Measurements from ENCODE around the gene SOX10. TPM values are rescaled to one million over a fixed set of nuclear protein-coding genes. Genes with fewer than 3 reads are reported as not detected.
"Not testable (repeated sequence)": the region's sequence is repeated elsewhere in the genome, so short reads cannot be mapped to it uniquely, and the experiment has no call there.

The SOX10 gene
- polyA plus RNA-seq, 3 donors: 1.4 to 2.3 (median 1.5) TPM

- no peak for DNase-seq
Measured at GRCh38 chr22:37967147-37967546, 17.2 kb downstream of the SOX10 start.

DNA sequence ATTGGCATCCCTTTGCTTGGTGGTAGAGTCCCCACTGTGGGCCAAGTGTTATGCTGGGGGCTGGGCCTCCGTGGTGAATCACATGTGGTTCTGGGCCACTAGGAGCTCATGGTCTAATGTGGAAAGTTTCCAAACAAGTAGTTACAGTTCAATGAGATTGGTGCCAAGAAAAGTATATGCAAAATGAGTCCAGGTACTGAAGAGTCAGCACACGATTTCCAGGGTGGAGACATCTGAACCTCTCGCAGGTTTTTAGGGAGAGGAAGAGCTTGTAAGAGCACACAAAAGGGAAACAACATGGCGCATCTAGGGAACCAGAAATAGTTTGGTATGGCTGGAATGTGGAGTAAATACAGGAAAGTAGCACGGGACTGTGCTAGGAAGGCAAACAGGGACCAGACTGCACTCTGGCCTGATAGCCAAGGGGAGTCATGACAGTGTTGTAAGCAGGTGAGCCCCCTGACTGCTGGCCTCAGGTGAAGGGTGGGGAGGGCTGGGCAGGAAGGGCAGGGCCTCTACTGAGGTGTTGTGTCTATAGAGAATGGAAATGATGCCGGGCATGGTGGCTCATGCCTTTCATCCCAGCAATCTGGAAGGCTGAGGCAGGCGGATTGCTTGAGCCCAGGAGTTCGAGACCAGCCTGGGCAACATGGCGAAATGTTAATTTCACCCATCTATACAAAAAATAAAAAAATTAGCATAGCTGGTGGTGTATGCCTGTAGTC is 18.3 kb downstream of the SOX10 start:
- no peak for DNase-seq

DNA sequence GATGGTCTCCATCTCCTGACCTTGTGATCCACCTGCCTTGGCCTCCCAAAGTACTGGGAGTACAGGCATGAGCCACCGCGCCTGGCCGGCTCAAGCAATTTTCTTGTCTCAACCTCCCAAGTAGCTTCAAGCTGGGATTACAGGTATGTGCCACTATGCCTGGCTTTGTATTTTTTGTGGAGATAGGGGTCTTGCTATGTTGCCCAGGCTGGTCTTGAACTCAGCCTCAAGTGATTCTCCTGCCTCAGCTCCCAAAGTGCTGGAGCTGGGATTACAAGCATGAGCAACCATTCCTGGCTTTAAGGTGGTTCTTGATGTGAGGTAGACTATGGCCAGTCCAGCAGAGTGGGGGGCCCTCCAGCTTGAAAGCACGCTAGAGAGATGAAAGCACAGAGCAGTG is 23.3 kb downstream of the SOX10 start:
- DNase-seq: no peak

GRCh38 chr22:37959231-37959825 is 25.0 kb downstream of the SOX10 start:
- DNase-seq: no peak

DNA sequence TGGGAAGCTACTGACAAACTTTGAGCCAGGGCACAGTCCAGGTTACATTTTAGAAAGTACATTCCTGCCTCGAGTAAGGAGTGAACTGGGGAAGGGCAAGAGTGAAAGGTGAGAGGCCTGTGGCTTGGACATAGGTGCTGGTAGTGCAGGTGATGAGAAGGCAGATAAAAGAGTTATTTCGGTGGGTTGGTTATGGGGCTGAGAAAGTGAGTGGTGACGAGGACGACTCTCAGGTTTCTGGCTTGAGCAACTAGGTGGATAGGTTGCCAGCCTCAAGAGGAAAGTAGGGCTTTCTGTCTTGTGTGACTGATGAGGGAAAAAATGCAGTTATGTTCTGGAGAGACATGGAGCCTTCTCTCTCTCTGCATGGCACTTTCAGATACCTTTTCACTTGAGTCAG is 27.1 kb downstream of the SOX10 start:
- no peak for DNase-seq

- DNase-seq: not testable (repeated sequence)
Measured at GRCh38 chr22:37955825-37956397, 28.4 kb downstream of the SOX10 start.

- DNase-seq: no peak
Measured at GRCh38 chr22:37954686-37955085, 29.7 kb downstream of the SOX10 start.

DNA sequence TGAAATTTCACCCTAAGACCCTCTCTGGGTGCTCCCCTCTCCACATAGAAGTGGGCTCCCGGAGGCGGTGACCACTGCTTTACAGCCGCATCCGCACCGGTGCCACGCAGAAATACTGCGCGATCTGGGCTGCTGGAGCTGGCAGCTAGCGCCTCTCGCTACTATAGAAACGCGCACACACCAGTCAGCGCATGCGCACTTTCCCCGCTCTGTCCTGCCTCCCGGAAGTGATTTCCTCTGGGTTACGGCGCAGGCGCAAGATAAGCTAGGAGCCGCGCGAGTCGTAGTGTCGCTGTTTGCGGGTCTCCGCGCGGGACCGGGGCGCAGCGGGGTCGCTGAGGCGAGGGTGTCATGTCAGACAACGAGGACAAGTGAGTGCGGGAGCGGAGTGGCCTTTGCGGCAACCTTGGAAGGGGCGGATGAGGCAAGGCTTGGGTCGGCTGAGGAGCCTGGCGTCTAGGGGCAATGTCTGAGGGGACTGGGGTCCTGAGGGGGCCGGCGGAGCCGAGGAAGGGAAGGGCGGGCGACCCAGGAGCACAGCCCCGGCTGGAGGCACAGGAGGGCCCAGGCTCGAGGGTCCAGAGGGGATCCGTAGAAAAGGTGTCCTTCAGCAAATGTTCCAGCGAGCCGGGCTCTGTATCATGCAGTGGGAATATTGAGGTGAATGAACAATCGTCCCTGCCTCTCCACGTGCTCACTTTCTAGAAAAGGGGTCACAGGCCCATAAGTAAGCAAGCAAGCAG is 30.7 kb downstream of the SOX10 start, which contains the start of the genes C22orf23 and POLR2F:
C22orf23 (minus strand) TSS at position 165 of the 743 bp plus-strand sequence. CDS start 452 bp downstream, outside the sequence.
POLR2F (plus strand) TSS at position 263 of the 743 bp plus-strand sequence; CDS start at position 352, 89 bp downstream.
- DNase-seq: peak; percentile 96

DNA sequence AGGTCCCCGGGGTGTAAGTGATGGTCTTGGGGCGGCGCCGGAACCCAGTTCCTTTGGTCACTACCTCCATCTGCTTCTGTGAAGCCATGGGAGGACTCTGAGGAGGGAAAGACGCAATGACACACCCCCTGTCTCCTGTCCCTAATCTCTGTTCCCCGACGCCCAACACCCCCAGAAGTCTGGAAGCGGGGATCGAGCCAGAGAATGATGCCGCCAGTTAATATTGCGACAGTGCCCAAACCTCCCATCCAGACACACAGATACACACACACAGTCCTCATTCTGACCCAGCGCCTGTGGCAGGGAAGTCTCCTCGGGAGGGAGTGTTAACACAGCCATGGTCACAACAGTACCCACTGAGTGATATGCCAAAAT is 31.3 kb downstream of the SOX10 start:
- no peak for DNase-seq

DNA sequence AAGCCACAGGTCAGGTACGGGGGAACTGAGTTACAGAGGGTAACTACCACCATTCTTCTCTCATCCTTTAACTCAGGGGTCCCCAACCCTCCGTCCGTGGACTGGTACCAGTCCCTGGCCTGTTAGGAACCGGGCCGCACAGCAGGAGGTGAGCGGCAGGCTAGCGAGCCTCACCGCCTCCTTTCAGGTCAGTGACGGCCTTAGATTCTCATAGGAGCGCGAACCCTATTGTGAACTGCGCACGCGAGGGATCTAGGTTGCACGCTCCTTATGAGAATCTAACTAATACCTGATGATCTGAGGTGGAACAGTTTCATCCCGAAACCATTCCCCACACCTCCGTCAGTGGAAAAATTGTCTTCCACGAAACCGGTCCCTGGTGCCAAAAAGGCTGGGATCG is 31.7 kb downstream of the SOX10 start:
- DNase-seq: not testable (repeated sequence)

DNA sequence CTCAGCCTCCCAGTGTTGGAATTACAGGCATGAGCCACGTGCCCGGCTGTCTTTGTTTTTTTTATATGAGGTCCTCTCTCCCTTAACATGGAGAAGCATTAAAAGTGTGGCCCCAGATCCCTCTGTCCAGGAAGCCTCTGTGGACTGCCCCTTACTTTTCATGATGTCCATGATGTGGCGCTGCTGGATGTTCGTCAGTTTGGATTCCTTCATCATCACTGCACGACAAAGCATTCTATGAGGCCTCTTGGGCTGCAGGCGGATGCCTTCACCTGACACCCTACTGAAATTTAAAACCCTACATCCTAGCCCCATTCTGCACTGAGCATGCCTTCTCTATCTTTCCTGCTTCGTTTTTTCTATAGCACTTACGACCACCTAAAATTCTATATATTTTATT is 33.0 kb downstream of the SOX10 start:
- peak; percentile 41 for DNase-seq

- not testable (repeated sequence) for DNase-seq
Measured at GRCh38 chr22:37947142-37947795, 37.1 kb downstream of the SOX10 start.

DNA sequence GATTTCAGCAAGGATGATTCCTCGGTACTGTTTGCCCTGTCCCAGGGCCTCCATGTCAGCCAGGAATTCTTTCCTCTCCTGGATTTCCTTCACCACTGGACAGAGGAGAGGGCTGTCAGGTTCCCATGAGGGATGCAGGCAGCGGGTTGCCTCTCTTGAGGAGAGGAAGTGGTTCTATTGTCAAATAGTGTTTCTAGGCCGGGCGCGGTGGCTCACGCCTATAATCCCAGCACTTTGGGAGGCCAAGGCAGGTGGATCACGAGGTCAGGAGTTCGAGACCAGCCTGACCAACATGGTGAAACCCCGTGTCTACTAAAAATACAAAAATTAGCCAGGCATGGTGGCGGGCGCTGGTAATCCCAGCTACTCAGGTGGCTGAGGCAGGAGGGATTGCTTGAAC is 39.9 kb downstream of the SOX10 start:
- DNase-seq: not testable (repeated sequence)

DNA sequence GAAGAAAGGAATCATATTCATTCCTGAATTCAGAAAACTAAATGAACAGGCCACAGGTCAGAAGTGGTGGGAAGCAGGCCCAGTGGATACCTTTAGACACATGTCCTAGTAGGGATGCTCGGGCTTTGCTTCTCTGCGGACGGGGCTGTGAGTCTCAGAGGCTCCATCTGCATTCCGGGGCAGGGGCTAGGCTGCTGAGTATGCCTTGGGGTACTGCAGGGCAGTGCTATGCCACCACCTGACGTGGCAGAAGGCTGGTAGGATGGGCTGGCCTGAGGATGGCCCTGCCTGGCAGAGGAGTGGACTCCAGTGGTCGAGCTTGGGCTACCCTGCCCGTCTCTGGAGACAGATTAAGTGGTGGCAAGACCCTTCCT is 40.5 kb downstream of the SOX10 start:
- no peak for DNase-seq

DNA sequence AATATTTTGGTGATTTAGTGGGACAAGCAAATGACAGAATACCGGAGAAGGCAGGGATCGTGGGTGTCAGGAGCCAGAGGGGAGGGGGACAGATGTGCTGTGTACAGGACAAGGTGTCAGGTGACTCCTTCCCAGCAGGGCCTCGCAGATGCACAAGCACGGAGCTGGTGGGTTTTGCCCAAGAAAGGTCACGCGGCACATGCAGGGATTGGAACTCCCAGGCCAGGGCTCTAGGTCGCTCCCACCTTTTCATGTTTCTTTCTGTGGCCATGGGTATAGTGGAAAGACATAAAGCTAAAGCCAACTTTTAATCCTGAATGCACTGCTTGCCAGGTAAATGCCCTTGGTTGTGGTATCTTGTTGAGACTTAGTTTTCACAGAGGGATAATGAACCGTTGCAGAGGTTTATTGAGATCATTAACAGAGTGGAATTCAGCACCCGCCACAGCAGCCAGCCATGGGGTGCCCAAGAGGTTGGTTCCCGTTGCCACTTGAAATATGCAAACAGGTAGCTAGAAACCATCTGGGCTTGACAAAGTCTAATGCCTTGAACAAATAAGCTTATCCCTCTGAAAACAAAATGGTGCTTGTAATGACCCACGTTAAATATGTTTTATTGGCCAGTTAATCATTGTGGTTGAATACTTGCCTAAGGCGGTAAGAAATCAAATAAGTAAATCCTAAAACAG is 41.1 kb downstream of the SOX10 start:
- peak; percentile 57 for DNase-seq

- no peak for DNase-seq
Measured at GRCh38 chr22:37942133-37942532, 42.2 kb downstream of the SOX10 start.

DNA sequence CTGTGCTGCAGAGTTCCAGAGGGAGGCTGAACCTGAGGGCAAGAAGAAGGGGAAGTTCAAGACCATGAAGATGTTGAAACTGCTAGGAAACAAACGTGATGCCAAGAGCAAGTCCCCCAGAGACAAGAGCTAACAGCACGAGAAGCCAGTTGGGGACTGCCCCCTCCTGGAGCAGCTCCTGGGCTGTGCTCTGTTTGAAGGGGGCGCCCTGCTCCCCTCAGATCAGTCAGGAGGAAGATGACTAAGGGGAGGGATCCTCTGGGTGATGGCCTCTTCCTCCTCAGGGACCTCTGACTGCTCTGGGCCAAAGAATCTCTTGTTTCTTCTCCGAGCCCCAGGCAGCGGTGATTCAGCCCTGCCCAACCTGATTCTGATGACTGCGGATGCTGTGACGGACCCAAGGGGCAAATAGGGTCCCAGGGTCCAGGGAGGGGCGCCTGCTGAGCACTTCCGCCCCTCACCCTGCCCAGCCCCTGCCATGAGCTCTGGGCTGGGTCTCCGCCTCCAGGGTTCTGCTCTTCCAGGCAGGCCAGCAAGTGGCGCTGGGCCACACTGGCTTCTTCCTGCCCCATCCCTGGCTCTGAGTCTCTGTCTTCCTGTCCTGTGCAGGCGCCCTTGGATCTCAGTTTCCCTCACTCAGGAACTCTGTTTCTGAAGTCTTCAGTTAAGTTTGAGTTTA is 43.5 kb downstream of the SOX10 start:
- DNase-seq: no peak

- peak; percentile 84 for DNase-seq
Measured at GRCh38 chr22:37933711-37934376, 50.5 kb downstream of the SOX10 start.

DNA sequence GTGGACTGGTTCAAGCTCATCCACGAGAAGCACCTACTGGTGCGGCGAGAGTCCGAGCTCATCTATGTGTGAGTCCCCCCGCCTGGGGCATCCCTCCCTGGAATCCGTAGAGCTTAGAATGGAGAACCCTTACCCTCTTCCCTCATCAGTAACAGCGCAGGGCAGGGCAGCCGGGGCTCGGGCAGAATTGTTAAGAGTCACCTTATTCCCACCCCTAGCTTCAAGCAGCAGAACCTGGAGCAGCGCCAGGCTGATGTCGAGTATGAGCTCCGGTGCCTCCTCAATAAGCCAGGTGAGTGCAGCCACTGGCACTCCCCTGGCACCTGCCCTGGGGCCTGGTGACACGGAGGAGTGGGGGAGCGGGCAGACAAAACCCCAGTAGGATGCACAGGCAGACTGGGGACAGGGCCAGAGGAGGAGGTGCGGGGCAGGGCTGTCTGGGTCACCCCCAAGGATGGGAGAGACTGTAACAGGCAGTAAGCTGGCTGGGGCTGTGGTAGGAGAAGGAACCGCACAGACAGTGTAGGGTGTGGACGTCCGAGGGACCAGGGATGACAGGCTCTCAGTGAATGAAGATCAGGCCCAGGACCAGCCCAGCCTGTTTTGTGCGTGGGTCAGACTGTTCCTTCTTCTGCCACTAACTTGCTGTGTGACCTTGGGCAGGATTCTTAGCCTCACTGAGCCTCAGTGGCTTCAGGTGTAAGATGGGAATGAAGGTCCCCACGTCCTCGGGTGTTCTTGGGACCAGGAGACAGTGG is 51.4 kb downstream of the SOX10 start:
- DNase-seq: no peak

Data from renal pelvis (tissue), 4 donors.